ENCODE results near the gene CLDN7. TPM values are rescaled to one million over a fixed set of nuclear protein-coding genes. Genes with fewer than 3 reads are reported as not detected.

The CLDN7 gene
- total RNA-seq, 1 experiment from 2014 or later: 286 TPM

DNA sequence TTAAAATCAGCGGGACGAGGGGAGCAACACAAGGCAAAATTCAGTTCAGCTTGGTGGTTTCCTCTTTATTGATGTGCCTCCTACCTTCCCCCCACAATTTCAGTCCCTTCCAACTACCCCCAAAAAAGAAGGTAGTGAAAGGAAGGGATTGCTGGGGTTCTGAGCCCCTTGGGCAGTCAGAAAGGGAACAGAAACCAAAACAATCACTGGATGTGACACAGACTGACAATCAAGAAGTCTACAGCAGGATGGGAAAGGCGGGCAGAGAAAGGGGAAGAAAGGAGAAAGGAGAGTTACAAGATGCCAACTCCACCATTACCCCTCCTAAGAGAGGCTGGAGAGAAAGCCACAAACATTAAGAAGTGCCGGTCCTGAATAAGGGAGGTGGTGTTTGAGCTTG lies 21.9 kb downstream of the CLDN7 start:
- H3K9me2 ChIP-seq (ENCODE audit: insufficient read depth): no peaks in the 10 kb centered on the region
- ChIA-PET RAD21 (ENCODE audit: low non-redundant PET in 1 of 2, low total read pairs in 2 of 2, uncharacterized antibody in 2 of 2, unreplicated experiment in 2 of 2) (no interaction called here), POLR2A (interaction anchor here (1.1 to 2.9 kb wide), 2 partner anchors 22 to 53 kb away, joined by 4 to 13 read pairs; partner anchors contain the start of genes ACADVL and DLG4), CTCF (no interaction called here)
- no peak for DNase-seq (ENCODE audit: low read depth, low spot score)
- H3K9me3 ChIP-seq (ENCODE audit: control insufficient read depth in 1 of 2, insufficient read depth in 1 of 2, low read depth in 1 of 2, low read length in 2 of 2): no peaks in the 10 kb centered on the region
- intact Hi-C loops (cut with micrococcal nuclease): no loop called here
- no peak for ATAC-seq
- TF ChIP-seq SP1 (IDR thresholded peaks at IDR 0.05; ENCODE audit: low read depth) (no peak), CEBPB (IDR thresholded peaks at IDR 0.05; ENCODE audit: low read depth) (no peak), ZNF274 (IDR thresholded peaks at IDR 0.05; ENCODE audit: low read depth, low read length) (no peak), TCF7L2 (IDR thresholded peaks at IDR 0.05; ENCODE audit: borderline replicate concordance, extremely low read depth, insufficient read depth, insufficient read length) (no peak), CBX3 (IDR thresholded peaks at IDR 0.05; ENCODE audit: low read depth) (no peak), ATF3 (IDR thresholded peaks at IDR 0.05) (no peak), SIN3A (IDR thresholded peaks at IDR 0.05; ENCODE audit: low read depth) (no peak), EGR1 (IDR thresholded peaks at IDR 0.05; ENCODE audit: low read depth) (no peak), RAD21 (IDR thresholded peaks at IDR 0.05; ENCODE audit: low read depth) (no peak), ELF1 (IDR thresholded peaks at IDR 0.05; ENCODE audit: borderline replicate concordance, low read depth) (no peak), EZH2 (IDR thresholded peaks at IDR 0.05) (no peak), EZH2phosphoT487 (IDR thresholded peaks at IDR 0.05; ENCODE audit: borderline replicate concordance) (no peak), JUND (IDR thresholded peaks at IDR 0.05) (no peak), YY1 (IDR thresholded peaks at IDR 0.05; ENCODE audit: extremely low read depth, insufficient replicate concordance, low read depth, low read length) (no peak), ZFX (IDR thresholded peaks at IDR 0.05) (no peak), SRF (IDR thresholded peaks at IDR 0.05; ENCODE audit: low read depth) (no peak), POLR2A (IDR thresholded peaks at IDR 0.05; ENCODE audit: borderline replicate concordance, extremely low read depth, insufficient read depth, insufficient read length) (no peak), POLR2AphosphoS5 (IDR thresholded peaks at IDR 0.05; ENCODE audit: low read depth, low read length) (no peak)
- TF ChIP-seq, protein P1, sequence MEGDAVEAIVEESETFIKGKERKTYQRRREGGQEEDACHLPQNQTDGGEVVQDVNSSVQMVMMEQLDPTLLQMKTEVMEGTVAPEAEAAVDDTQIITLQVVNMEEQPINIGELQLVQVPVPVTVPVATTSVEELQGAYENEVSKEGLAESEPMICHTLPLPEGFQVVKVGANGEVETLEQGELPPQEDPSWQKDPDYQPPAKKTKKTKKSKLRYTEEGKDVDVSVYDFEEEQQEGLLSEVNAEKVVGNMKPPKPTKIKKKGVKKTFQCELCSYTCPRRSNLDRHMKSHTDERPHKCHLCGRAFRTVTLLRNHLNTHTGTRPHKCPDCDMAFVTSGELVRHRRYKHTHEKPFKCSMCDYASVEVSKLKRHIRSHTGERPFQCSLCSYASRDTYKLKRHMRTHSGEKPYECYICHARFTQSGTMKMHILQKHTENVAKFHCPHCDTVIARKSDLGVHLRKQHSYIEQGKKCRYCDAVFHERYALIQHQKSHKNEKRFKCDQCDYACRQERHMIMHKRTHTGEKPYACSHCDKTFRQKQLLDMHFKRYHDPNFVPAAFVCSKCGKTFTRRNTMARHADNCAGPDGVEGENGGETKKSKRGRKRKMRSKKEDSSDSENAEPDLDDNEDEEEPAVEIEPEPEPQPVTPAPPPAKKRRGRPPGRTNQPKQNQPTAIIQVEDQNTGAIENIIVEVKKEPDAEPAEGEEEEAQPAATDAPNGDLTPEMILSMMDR (IDR thresholded peaks at IDR 0.05 in 2 of 3, conservative IDR thresholded peaks at IDR 0.05 in 1 of 3; ENCODE audit: borderline replicate concordance in 1 of 3, insufficient read depth in 1 of 3, low read depth in 2 of 3, low read length in 2 of 3): no peak
- peaks cover 21 to 39% of the 10 kb centered on the region in 2 experiments for H3K36me3 ChIP-seq (ENCODE audit: control insufficient read depth in 1 of 2, insufficient read depth in 2 of 2, low read length in 2 of 2)
- H3K4me1 ChIP-seq (ENCODE audit: control insufficient read depth in 1 of 2, insufficient read depth in 2 of 2, low read length in 2 of 2): peaks cover 31 to 54% of the 10 kb centered on the region in 2 experiments
- peaks cover 51% of the 10 kb centered on the region for H3K79me2 ChIP-seq (ENCODE audit: insufficient read depth, low read length)
- H3K27me3 ChIP-seq (ENCODE audit: insufficient read depth, low read length): no peaks in the 10 kb centered on the region
- no TSS peak for BruUV-seq (replicated peaks)
- peak overlapping the region; percentile 92 for H3K27ac ChIP-seq (ENCODE audit: low read depth, low read length)
- peak overlapping the region; percentile 41 for H3K9ac ChIP-seq (ENCODE audit: low read length)
- H3K4me3 ChIP-seq (replicated peaks in 1 of 2; ENCODE audit: low read depth in 1 of 2, low read length in 2 of 2): peak overlapping the region in 1 of 2 experiments; percentile 40; a peak in 2 of 4 replicates
- H4K20me1 ChIP-seq (ENCODE audit: insufficient read depth): no peaks in the 10 kb centered on the region
- no peak overlapping the region for H2AFZ ChIP-seq (ENCODE audit: low read depth, low read length, poor library complexity, severe bottlenecking)
- peak overlapping the region; percentile 79 for H3K4me2 ChIP-seq (ENCODE audit: low read length)

Data from HCT116 (cell line).